Retinal pigment epithelial cell (primary cell): ENCODE measurements around the gene VCAN.
"Not testable (repeated sequence)": the region's sequence is repeated elsewhere in the genome, so short reads cannot be mapped to it uniquely, and the experiment has no call there.

Experiments
- DNase-seq: peaks from one replicate; pipeline ENCODE4 v3.0.0-alpha.2; 2010; ENCODE audit warnings: low read depth
- H3K4me3 ChIP-seq: 2 replicates; pipeline ENCODE4 v1.5.1; 2011; ENCODE audit warnings: mild to moderate bottlenecking, low read length, control low read depth, moderate library complexity
- CTCF ChIP-seq: conservative IDR thresholded peaks from 2 replicates; pipeline ENCODE4 v1.5.1; 2011; ENCODE audit warnings: low read depth, low read length, control low read depth, inconsistent platforms

The VCAN gene

GRCh38 chr5:83433891-83434290, 37.7 kb upstream of the VCAN start:
- TF ChIP-seq CTCF, result no peak
- H3K4me3 ChIP-seq, result no peak overlapping the region
- DNase-seq, result no peak

GRCh38 chr5:83434946-83435345, 36.6 kb upstream of the VCAN start:
- H3K4me3 ChIP-seq, result no peak overlapping the region
- no peak for TF ChIP-seq CTCF
- DNase-seq, result no peak

- TF ChIP-seq CTCF, result no peak
- no peak overlapping the region for H3K4me3 ChIP-seq
- no peak for DNase-seq
Measured at GRCh38 chr5:83436276-83436675, 35.3 kb upstream of the VCAN start.

- not testable (repeated sequence) for H3K4me3 ChIP-seq, DNase-seq
Measured at GRCh38 chr5:83437697-83438096, 33.8 kb upstream of the VCAN start.

GRCh38 chr5:83440826-83441225, 30.7 kb upstream of the VCAN start:
- no peak for TF ChIP-seq CTCF
- no peak for DNase-seq
- H3K4me3 ChIP-seq, result no peak overlapping the region

GRCh38 chr5:83441747-83442146, 29.8 kb upstream of the VCAN start:
- no peak overlapping the region for H3K4me3 ChIP-seq
- no peak for TF ChIP-seq CTCF
- no peak for DNase-seq

- no peak for DNase-seq
- no peak for TF ChIP-seq CTCF
- no peak overlapping the region for H3K4me3 ChIP-seq
Measured at GRCh38 chr5:83443534-83443933, 28.0 kb upstream of the VCAN start.

GRCh38 chr5:83444445-83444844, 27.1 kb upstream of the VCAN start:
- TF ChIP-seq CTCF, result no peak
- no peak for DNase-seq
- H3K4me3 ChIP-seq, result no peak overlapping the region
